Measurements from ENCODE around the gene RAI1. TPM values are rescaled to one million over a fixed set of nuclear protein-coding genes. Genes with fewer than 3 reads are reported as not detected.

Gene RAI1
- total and polyA plus RNA-seq, 2 of the 8 experiments (the other 6 are each of a cell fraction or from before 2014, with no cell fraction given) = 0.39 to 1.2 TPM

DNA sequence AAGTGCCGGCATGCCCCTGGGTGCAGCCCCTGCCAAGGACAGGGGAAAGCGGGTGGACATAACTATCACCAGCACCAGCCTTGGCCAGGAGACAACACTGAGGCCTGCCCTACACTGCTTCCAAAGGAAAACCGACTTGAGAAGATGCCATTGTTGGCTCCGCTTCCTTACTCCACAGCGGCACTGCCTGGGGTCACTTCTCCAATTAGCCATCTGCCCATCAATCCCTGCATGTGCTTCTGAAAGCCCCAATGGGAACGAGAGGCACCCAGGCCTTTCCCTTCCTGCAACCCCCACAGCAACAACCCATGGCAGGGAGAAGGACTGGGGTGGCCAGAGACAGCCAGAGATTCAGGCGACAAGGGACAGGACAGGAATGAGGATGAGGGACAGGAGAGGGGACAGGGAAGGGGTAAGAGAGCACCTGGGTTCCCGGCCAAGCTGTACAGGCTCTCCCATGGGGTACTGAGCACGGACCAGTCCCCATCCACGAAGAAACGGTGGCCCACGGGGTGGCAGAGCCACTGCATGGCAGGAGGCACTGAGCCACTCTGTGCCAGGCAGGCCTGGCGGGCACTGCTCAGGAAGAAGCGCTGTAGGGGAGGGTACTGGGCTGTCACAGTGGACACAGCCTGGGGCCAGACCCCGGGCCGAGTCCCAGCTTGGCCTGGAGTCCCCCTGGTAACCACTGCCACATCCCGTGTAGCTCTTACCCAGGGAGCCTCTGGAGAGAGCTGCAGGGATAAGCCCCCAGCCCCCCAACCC, 134.4 kb downstream of the RAI1 start:
- H4K91ac ChIP-seq (replicated peaks; ENCODE audit: insufficient read length, low read length) = no peak overlapping the region
- peaks cover 0 to 4% of the 10 kb centered on the region in 2 experiments; a peak in 1 of 4 replicates for H3K79me2 ChIP-seq (ENCODE audit: control insufficient read depth in 1 of 2, insufficient read depth in 2 of 2, low read length in 2 of 2)
- no peak overlapping the region for H3K56ac ChIP-seq (replicated peaks; ENCODE audit: insufficient read length, low read depth, low read length)
- H3K27me3 ChIP-seq (replicated peaks in 1 of 4; ENCODE audit: control insufficient read depth in 3 of 4, extremely low read depth in 1 of 4, insufficient read depth in 3 of 4, low read length in 3 of 4) = peaks cover 0 to 4% (median 2%) of the 10 kb centered on the region in 4 experiments; a peak in 4 of 7 replicates
- ChIA-PET POLR2A (ENCODE audit: partially characterized antibody) (interaction anchor here (0.7 to 24.7 kb wide), 4 partner anchors 15 to 34 kb away, joined by 3 to 532 read pairs (median 3); partner anchors contain the start of gene SREBF1), CTCF (ENCODE audit: partially characterized antibody) (interaction anchor here (0.9 to 18.1 kb wide), 7 partner anchors 9 to 122 kb away, joined by 3 to 375 read pairs (median 4); no protein-coding TSS in a partner anchor)
- H3K4ac ChIP-seq (replicated peaks; ENCODE audit: insufficient read length, low read depth, low read length) = no peak overlapping the region
- no peak overlapping the region for H2AFZ ChIP-seq (ENCODE audit: low read length)
- DNase-seq (ENCODE audit: low read depth in 1 of 2, low spot score in 2 of 2) (no peak), FAIRE-seq (no peak)
- no peak overlapping the region for H4K8ac ChIP-seq (ENCODE audit: extremely low read depth, insufficient read depth, low read length)
- H3K9me3 ChIP-seq (ENCODE audit: insufficient read depth in 2 of 2, low read depth in 1 of 2, low read length in 1 of 2) = no peaks in the 10 kb centered on the region
- H3K4me1 ChIP-seq (replicated peaks in 1 of 4; ENCODE audit: control insufficient read depth in 3 of 4, insufficient read depth in 4 of 4, low read length in 3 of 4) = peaks cover 0 to 17% (median 12%) of the 10 kb centered on the region in 4 experiments; a peak in 6 of 7 replicates
- H2BK12ac ChIP-seq (ENCODE audit: low read depth, low read length) = no peak overlapping the region
- H3K23me2 ChIP-seq (ENCODE audit: low read depth, low read length) = peaks cover under 1% of the 10 kb centered on the region; the same call in 1 of the 2 replicates
- H3K14ac ChIP-seq (ENCODE audit: insufficient read length) = no peak overlapping the region
- no peak overlapping the region for H3K4me3 ChIP-seq (ENCODE audit: extremely low read depth in 1 of 4, insufficient read depth in 2 of 4, low read depth in 3 of 4, low read length in 4 of 4)
- peaks cover 23 to 60% (median 41%) of the 10 kb centered on the region in 4 experiments; a peak in 7 of 8 replicates for H3K36me3 ChIP-seq (ENCODE audit: control insufficient read depth in 2 of 4, insufficient read depth in 4 of 4, low read length in 3 of 4)
- no peak overlapping the region for H4K5ac ChIP-seq (ENCODE audit: insufficient read length, low read depth, low read length)
- no peak overlapping the region for H2AK5ac ChIP-seq (ENCODE audit: low read depth, low read length)
- H3K18ac ChIP-seq (ENCODE audit: extremely low read depth, low read length) = no peak overlapping the region
- no peak overlapping the region for H3K9ac ChIP-seq (replicated peaks in 1 of 4; ENCODE audit: extremely low read depth in 1 of 4, low read depth in 3 of 4, low read length in 3 of 4)
- peaks cover 17 to 34% of the 10 kb centered on the region in 2 experiments for H4K20me1 ChIP-seq (replicated peaks in 1 of 2; ENCODE audit: control insufficient read depth in 1 of 2, insufficient read depth in 2 of 2, low read length in 2 of 2)
- TF ChIP-seq HDAC2 (IDR thresholded peaks at IDR 0.05; ENCODE audit: borderline replicate concordance in 1 of 2, low read depth in 2 of 2, low read length in 2 of 2) (no peak), SIX5 (IDR thresholded peaks at IDR 0.05; ENCODE audit: low read depth, low read length) (no peak)
- TF ChIP-seq, protein P1, sequence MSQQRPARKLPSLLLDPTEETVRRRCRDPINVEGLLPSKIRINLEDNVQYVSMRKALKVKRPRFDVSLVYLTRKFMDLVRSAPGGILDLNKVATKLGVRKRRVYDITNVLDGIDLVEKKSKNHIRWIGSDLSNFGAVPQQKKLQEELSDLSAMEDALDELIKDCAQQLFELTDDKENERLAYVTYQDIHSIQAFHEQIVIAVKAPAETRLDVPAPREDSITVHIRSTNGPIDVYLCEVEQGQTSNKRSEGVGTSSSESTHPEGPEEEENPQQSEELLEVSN (IDR thresholded peaks at IDR 0.05) = no peak
- no peak overlapping the region for H2BK15ac ChIP-seq (ENCODE audit: low read length)
- H2BK5ac ChIP-seq (ENCODE audit: low read depth, low read length) = no peak overlapping the region; the same call in 1 of the 2 replicates
- H2BK120ac ChIP-seq (replicated peaks; ENCODE audit: low read depth, low read length) = no peak overlapping the region
- no peak overlapping the region for H3K27ac ChIP-seq (ENCODE audit: low read depth, low read length)
- H3K4me2 ChIP-seq (ENCODE audit: insufficient read depth in 1 of 2, low read depth in 2 of 2, low read length in 2 of 2) = no peak overlapping the region
- no peak overlapping the region for H2BK20ac ChIP-seq (ENCODE audit: low read length)
- 92% methylated on average over 11 of the region's 17 CpGs; no CpG with 5 or more reads in 1 of the 2 experiments for WGBS, 2 experiments (ENCODE audit: extremely low coverage in 1 of 2, insufficient coverage in 1 of 2, insufficient read length in 1 of 2, insufficient replicate concordance in 2 of 2, low coverage in 1 of 2, low lambda C conversion rate in 2 of 2, missing lambda C conversion rate in 1 of 2)
- H3K79me1 ChIP-seq (ENCODE audit: low read depth, low read length) = peaks cover 16% of the 10 kb centered on the region
- H3K23ac ChIP-seq (ENCODE audit: insufficient read length) = no peak overlapping the region

Data from H1 (cell line).